GM13977 (cell line): Measurements from ENCODE around the gene TOP2B.

Experiments used
- DNase-seq: peaks from one replicate; pipeline ENCODE4 v3.0.0; 2012; ENCODE audit warnings: low spot score
- in situ Hi-C: fragments of 300-500 bp; cut with MboI; formaldehyde crosslinking; loops from one replicate; pipeline ENCODE4 v1.12.0; 2022; ENCODE audit warnings: low sequenced_read_pairs, low pct_unique_long_range_greater_than_20kb, mixed read lengths, inconsistent platforms; ENCODE audit not compliant: unreplicated experiment
- TF ChIP-seq, protein P1 (sequence below): IDR thresholded peaks from 2 replicates; pipeline ENCODE4 v1.5.1; 2012; ENCODE audit warnings: mild to moderate bottlenecking, control low read depth; ENCODE audit not compliant: insufficient read depth; ENCODE audit errors: extremely low read depth, missing control alignments

Gene TOP2B

DNA sequence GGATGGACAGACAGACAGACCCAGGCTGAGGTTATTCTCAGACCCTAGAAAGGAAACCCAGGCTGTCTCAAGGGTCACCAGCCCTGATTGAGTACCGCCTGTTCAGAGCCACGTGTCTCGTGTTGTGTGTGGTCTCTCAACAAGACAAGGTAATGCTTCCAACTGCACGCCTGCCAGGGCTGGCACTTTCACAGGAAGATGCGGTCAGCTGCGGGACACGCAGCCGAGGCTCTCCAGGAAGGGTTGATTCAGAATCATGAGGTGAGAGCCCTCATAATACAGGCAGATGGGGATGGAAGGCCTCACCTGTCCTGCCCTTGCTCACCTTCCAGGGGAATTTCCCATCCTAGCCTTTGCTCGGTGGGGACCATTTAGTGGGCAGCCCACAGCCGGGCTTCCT is 81.4 kb downstream of the TOP2B start:
- DNase-seq: no peak

DNA sequence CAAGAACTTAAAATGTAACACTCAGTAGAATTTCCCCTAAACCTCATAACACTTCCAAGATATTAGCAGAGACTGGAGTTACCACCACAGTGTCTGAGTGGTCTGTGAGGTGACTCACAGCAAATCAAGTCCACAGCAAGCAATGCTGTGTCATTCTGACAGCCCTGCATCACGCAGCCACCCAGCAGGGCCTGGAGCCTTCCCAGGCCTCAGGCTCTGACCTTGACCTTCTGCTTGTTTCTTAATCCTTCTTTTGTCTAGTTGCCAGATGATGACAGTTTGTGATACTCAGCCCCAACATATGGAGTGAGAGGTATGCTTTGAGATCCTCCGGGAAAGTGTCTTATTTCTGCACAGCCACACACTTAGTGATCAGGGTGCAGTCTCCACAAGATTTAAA is 82.5 kb downstream of the TOP2B start:
- in situ Hi-C loops: no loop called here
- TF ChIP-seq, protein P1, sequence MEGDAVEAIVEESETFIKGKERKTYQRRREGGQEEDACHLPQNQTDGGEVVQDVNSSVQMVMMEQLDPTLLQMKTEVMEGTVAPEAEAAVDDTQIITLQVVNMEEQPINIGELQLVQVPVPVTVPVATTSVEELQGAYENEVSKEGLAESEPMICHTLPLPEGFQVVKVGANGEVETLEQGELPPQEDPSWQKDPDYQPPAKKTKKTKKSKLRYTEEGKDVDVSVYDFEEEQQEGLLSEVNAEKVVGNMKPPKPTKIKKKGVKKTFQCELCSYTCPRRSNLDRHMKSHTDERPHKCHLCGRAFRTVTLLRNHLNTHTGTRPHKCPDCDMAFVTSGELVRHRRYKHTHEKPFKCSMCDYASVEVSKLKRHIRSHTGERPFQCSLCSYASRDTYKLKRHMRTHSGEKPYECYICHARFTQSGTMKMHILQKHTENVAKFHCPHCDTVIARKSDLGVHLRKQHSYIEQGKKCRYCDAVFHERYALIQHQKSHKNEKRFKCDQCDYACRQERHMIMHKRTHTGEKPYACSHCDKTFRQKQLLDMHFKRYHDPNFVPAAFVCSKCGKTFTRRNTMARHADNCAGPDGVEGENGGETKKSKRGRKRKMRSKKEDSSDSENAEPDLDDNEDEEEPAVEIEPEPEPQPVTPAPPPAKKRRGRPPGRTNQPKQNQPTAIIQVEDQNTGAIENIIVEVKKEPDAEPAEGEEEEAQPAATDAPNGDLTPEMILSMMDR: no peak
- DNase-seq: no peak

More for the DNA sequence above, 81.4 kb downstream of the TOP2B start:
- in situ Hi-C loops: no loop called here
- TF ChIP-seq, protein P1: no peak

DNA sequence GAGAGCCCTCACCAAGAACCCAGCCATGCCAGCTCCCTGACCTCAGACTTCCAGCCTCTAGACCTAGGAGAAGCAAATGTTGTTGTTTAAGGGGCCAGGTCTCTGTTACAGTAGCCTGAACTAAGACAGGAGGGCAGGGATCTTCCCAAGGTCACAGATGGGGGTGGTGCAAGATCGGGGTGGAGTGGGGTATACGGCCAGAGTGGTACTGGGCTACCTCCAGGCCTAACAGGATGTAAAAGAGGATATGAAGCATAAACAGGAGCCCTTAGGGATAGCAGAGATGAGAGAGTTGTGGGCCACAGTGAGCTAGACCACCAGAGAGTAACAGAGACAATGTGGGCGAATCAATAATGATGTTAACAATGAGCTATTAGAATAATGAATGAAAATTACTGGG is 82.9 kb downstream of the TOP2B start:
- in situ Hi-C loops: no loop called here
- no peak for DNase-seq
- TF ChIP-seq, protein P1: no peak

DNA sequence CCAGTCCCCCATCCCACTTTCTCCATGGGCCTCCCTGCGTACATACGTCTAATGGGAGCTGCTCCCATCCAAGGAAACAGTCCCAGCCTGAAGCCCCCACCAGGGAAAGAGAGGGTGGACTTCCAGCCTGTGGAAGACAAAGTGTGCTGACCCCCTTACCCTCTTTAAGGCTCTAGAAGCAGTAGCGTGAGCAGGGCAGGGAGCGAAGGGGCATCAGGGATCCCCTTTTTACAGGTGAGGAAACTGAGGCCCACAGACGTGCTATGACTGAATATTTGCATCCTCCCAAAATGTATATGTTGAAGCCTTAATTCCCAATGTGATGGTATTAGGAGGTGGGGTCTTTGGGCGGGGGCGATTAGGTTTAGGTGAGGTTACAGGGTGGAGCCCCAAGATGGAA is 83.4 kb downstream of the TOP2B start:
- in situ Hi-C loops: no loop called here
- TF ChIP-seq, protein P1: no peak
- DNase-seq: no peak

DNA sequence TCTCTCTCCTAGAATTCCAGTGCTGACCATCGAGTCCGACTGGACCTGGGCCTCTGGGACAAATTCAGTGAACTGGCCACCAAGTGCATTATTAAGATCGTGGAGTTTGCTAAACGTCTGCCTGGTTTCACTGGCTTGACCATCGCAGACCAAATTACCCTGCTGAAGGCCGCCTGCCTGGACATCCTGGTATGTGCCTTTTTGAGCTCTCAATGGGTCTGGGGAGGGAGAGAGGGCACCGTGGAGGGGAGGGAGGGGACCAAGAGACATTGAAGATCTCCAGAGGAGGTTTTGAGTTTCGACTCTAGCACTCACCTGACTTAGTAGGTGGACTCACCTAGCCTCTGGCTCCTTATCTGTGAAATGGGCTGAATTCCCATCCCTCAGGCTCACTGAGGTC is 84.2 kb downstream of the TOP2B start:
- TF ChIP-seq, protein P1: no peak
- in situ Hi-C loops: no loop called here
- DNase-seq: no peak

DNA sequence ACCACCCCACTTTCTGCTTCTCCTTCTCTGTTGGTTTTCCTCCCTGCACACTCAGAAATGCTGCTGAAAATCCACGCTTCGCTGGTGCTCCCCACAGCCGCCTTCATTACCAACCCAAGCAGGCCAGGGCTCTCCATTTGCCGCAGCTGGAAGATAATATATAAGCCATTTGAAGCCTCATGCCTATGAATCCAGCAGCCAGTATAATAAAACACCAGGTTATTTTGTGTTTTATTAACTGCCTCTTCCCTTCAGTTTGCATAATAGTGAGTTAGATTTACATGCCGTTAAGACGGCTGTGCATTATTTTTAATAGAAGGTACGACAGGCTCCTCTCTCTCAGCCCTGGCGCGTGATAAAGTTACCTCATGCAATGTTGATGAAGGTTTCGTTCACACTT is 86.6 kb downstream of the TOP2B start:
- in situ Hi-C loops: no loop called here
- TF ChIP-seq, protein P1: no peak
- DNase-seq: no peak
